ENCODE results near the gene CYP27A1. TPM values are rescaled to one million over a fixed set of nuclear protein-coding genes. Genes with fewer than 3 reads are reported as not detected.

CYP27A1 gene
- total RNA-seq, 1 donor from 2014 or later, result 30.0 TPM

DNA sequence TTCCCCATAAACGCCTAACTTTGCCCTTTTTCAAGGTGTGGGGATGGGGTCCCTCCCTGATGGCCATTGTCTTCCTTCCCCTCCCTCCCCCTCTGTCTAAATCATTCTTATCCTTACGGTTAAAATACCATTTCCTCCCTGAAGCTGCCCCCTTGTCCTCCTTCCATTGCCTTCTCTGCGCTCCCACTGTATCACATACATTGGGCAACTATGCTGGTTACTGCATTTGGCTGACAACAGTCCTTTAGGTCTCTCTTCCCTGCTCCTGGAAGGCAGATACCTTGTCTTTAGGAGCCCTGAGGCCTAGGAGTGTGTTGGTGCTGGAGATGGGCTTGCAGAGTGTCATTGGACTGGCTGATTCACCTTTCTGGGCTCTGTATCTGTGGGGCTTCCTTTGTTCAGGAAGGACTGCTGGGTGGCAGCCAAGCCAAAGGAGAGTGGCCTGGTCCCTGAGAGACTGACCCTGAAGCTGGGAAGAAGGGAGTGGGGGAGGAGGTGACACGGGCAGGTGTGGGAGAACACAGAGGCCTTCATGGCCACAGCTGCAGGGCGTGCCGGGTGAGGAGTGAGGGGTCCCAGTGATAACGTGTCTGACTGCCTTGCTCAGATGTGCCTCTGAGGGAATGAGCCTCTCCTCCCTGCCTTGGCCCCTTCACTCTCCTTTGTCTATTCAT, 79.8 kb downstream of the CYP27A1 start:
- no peak overlapping the region for H3K27ac ChIP-seq
- H3K27me3 ChIP-seq, result peaks cover 5% of the 10 kb centered on the region
- intact Hi-C loops (cut with DNase I), result no loop called here
- DNase-seq (ENCODE audit: extremely low spot score in 2 of 2), result no peak
- TF ChIP-seq POLR2A (IDR thresholded peaks at IDR 0.05) (no peak), POLR2AphosphoS5 (IDR thresholded peaks at IDR 0.05; ENCODE audit: insufficient read depth in 1 of 2, low read depth in 1 of 2) (no peak)
- TF ChIP-seq, protein P1, sequence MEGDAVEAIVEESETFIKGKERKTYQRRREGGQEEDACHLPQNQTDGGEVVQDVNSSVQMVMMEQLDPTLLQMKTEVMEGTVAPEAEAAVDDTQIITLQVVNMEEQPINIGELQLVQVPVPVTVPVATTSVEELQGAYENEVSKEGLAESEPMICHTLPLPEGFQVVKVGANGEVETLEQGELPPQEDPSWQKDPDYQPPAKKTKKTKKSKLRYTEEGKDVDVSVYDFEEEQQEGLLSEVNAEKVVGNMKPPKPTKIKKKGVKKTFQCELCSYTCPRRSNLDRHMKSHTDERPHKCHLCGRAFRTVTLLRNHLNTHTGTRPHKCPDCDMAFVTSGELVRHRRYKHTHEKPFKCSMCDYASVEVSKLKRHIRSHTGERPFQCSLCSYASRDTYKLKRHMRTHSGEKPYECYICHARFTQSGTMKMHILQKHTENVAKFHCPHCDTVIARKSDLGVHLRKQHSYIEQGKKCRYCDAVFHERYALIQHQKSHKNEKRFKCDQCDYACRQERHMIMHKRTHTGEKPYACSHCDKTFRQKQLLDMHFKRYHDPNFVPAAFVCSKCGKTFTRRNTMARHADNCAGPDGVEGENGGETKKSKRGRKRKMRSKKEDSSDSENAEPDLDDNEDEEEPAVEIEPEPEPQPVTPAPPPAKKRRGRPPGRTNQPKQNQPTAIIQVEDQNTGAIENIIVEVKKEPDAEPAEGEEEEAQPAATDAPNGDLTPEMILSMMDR (IDR thresholded peaks at IDR 0.05), result no peak
- H3K4me1 ChIP-seq, result peaks cover 30% of the 10 kb centered on the region
- no peaks in the 10 kb centered on the region for H3K9me3 ChIP-seq
- no peaks in the 10 kb centered on the region for H3K36me3 ChIP-seq
- no peak overlapping the region for H3K4me3 ChIP-seq

- no peak for DNase-seq (ENCODE audit: extremely low spot score in 2 of 2)
- intact Hi-C loops (cut with DNase I), result no loop called here
- H3K4me1 ChIP-seq, result peaks cover 36% of the 10 kb centered on the region
- no peak overlapping the region for H3K27ac ChIP-seq
- no peak overlapping the region for H3K4me3 ChIP-seq
- no peaks in the 10 kb centered on the region for H3K9me3 ChIP-seq
- peaks cover 5% of the 10 kb centered on the region for H3K27me3 ChIP-seq
- no peaks in the 10 kb centered on the region for H3K36me3 ChIP-seq
- TF ChIP-seq POLR2AphosphoS5 (IDR thresholded peaks at IDR 0.05; ENCODE audit: insufficient read depth in 1 of 2, low read depth in 1 of 2), result no peak
- TF ChIP-seq, protein P1 (IDR thresholded peaks at IDR 0.05), result no peak
- TF ChIP-seq POLR2A (IDR thresholded peaks at IDR 0.05), result no peak
Observed at GRCh38 chr2:218863021-218863520, 81.1 kb downstream of the CYP27A1 start.

Small RNAs within 50 kb of the gene (microRNA-seq; reads per million reads assigned to microRNA genes)
- gene MIR9500 (ENCODE audit: borderline number of aligned reads, borderline replicate concordance), result not detected

Other genes with a start within 250 kb of the CYP27A1 start
- 23.3 TPM for gene USP37, start 213.8 kb upstream of the CYP27A1 start, total RNA-seq
- 46.4 TPM for gene CNOT9, start 213.3 kb upstream of the CYP27A1 start, total RNA-seq
- gene PLCD4, start 174.2 kb upstream of the CYP27A1 start, total RNA-seq, result 12.0 TPM
- gene ZNF142, start 122.5 kb upstream of the CYP27A1 start, total RNA-seq, result 22.8 TPM
- 28.5 TPM for gene BCS1L, start 122.5 kb upstream of the CYP27A1 start, total RNA-seq
- gene RNF25, start 110.1 kb upstream of the CYP27A1 start, total RNA-seq, result 25.5 TPM
- 59.9 TPM for gene STK36, start 110.1 kb upstream of the CYP27A1 start, total RNA-seq
- gene TTLL4, start 71.3 kb upstream of the CYP27A1 start, total RNA-seq, result 23.3 TPM
- gene PRKAG3, start 49.7 kb downstream of the CYP27A1 start, total RNA-seq, result not detected
- gene WNT6, start 77.7 kb downstream of the CYP27A1 start, total RNA-seq, result 2.0 TPM
- gene WNT10A, start 98.7 kb downstream of the CYP27A1 start, total RNA-seq, result 2.5 TPM
- 0.49 TPM for gene CDK5R2, start 177.5 kb downstream of the CYP27A1 start, total RNA-seq
- gene FEV, start 203.0 kb downstream of the CYP27A1 start, total RNA-seq, result not detected
- not detected for gene CRYBA2, start 211.3 kb downstream of the CYP27A1 start, total RNA-seq

All from vagina (tissue), 2 donors.